ENCODE measurements around the gene KIAA1671. TPM values are rescaled to one million over a fixed set of nuclear protein-coding genes. Genes with fewer than 3 reads are reported as not detected.

Gene KIAA1671
- polyA plus RNA-seq, 1 of the 3 experiments (the other 2 are of a cell fraction): 7.4 TPM

- 0 out of 2 replicates have a peak, but pooled peaks cover 7% of the 10 kb centered on the region for H4K20me1 ChIP-seq (ENCODE audit: insufficient read depth)
- no peaks in the 10 kb centered on the region for H3K9me3 ChIP-seq
- TF ChIP-seq GATA2 (CRISPR knock-in tag; IDR thresholded peaks at IDR 0.05) (no peak), RXRA (IDR thresholded peaks at IDR 0.05; ENCODE audit: borderline replicate concordance, low read depth) (no peak), TEAD4 (IDR thresholded peaks at IDR 0.05; ENCODE audit: borderline replicate concordance, insufficient read depth) (no peak), GABPA (IDR thresholded peaks at IDR 0.05; ENCODE audit: low read depth) (no peak), ELF1 (IDR thresholded peaks at IDR 0.05) (no peak), POLR2AphosphoS5 (IDR thresholded peaks at IDR 0.05; ENCODE audit: low read depth, low read length) (no peak), FOXJ3 (CRISPR knock-in tag; IDR thresholded peaks at IDR 0.05) (no peak), IRF3 (IDR thresholded peaks at IDR 0.05; ENCODE audit: low read depth, low read length) (no peak), CHD2 (IDR thresholded peaks at IDR 0.05; ENCODE audit: low read length, partially characterized antibody) (no peak), MEF2A (IDR thresholded peaks at IDR 0.05; ENCODE audit: borderline replicate concordance, low read depth) (no peak), NFIC (IDR thresholded peaks at IDR 0.05; ENCODE audit: borderline replicate concordance) (no peak), USF2 (IDR thresholded peaks at IDR 0.05; ENCODE audit: borderline replicate concordance, low read depth, low read length) (no peak), EZH2phosphoT487 (IDR thresholded peaks at IDR 0.05; ENCODE audit: borderline replicate concordance, low read depth) (no peak), EP300 (IDR thresholded peaks at IDR 0.05; ENCODE audit: borderline replicate concordance in 1 of 2, low read depth in 1 of 2, low read length in 1 of 2) (no peak), MAX (IDR thresholded peaks at IDR 0.05; ENCODE audit: low read depth) (no peak)
- WGBS (ENCODE audit: low lambda C conversion rate): 84% methylated on average over 9 of the region's 9 CpGs
- H3K9ac ChIP-seq: no peak overlapping the region
- ChIA-PET POLR2A (no interaction called here), CTCF (interaction anchor here (2.3 kb wide), 1 partner anchor 118 kb away, joined by 8 read pairs; no protein-coding TSS in a partner anchor)
- H3K36me3 ChIP-seq (replicated peaks in 1 of 2; ENCODE audit: control insufficient read depth in 1 of 2, insufficient read depth in 2 of 2, low read length in 1 of 2): no peaks in the 10 kb centered on the region
- no peak overlapping the region for H3K27ac ChIP-seq (ENCODE audit: low read depth in 2 of 2, low read length in 1 of 2)
- H3F3A ChIP-seq (replicated peaks; ENCODE audit: insufficient read depth): no peaks in the 10 kb centered on the region
- H3K27me3 ChIP-seq (ENCODE audit: insufficient read depth): no peaks in the 10 kb centered on the region
- no peak overlapping the region for H3K4me3 ChIP-seq (ENCODE audit: low read depth in 2 of 2, low read length in 1 of 2)
- no peaks in the 10 kb centered on the region for H3K9me2 ChIP-seq
- no peak overlapping the region for H2AFZ ChIP-seq (ENCODE audit: low read depth)
- no peak overlapping the region for H3K4me2 ChIP-seq
- H3K79me2 ChIP-seq (ENCODE audit: insufficient read depth): no peaks in the 10 kb centered on the region
- DNase-seq: peak; percentile 54
- H3K4me1 ChIP-seq (ENCODE audit: control insufficient read depth in 1 of 2, insufficient read depth in 2 of 2, low read depth in 1 of 2, low read length in 1 of 2): peaks cover 0 to 14% of the 10 kb centered on the region in 2 experiments; a peak in 1 of 4 replicates
These were observed 132.0 kb downstream of the KIAA1671 start for GRCh38 chr22:25084405-25085107.

GRCh38 chr22:25085156-25085555 lies 132.6 kb downstream of the KIAA1671 start:
- ChIA-PET POLR2A (no interaction called here), CTCF (no interaction called here)
- Histone ChIP-seq H3K4me1 (ENCODE audit: control insufficient read depth in 1 of 2, insufficient read depth in 2 of 2, low read depth in 1 of 2, low read length in 1 of 2) (peaks cover 0 to 20% of the 10 kb centered on the region in 2 experiments; a peak in 1 of 4 replicates), H3K27ac (ENCODE audit: low read depth in 2 of 2, low read length in 1 of 2) (no peak overlapping the region), H3K36me3 (replicated peaks in 1 of 2; ENCODE audit: control insufficient read depth in 1 of 2, insufficient read depth in 2 of 2, low read length in 1 of 2) (no peaks in the 10 kb centered on the region), H3K9me3 (no peaks in the 10 kb centered on the region), H4K20me1 (ENCODE audit: insufficient read depth) (0 out of 2 replicates have a peak, but pooled peaks cover 7% of the 10 kb centered on the region), H2AFZ (ENCODE audit: low read depth) (no peak overlapping the region), H3K4me3 (ENCODE audit: low read depth in 2 of 2, low read length in 1 of 2) (no peak overlapping the region), H3K9ac (no peak overlapping the region), H3K79me2 (ENCODE audit: insufficient read depth) (no peaks in the 10 kb centered on the region), H3K4me2 (no peak overlapping the region), H3F3A (replicated peaks; ENCODE audit: insufficient read depth) (no peaks in the 10 kb centered on the region), H3K27me3 (ENCODE audit: insufficient read depth) (no peaks in the 10 kb centered on the region), H3K9me2 (no peaks in the 10 kb centered on the region)
- WGBS (ENCODE audit: low lambda C conversion rate): 96% methylated on average over 5 of the region's 6 CpGs
- DNase-seq: no peak
- TF ChIP-seq RCOR1 (IDR thresholded peaks at IDR 0.05; ENCODE audit: low read length): no peak
- TF ChIP-seq NRF1 (IDR thresholded peaks at IDR 0.05; ENCODE audit: low read depth, low read length): no peak
- no peak for TF ChIP-seq TAF1 (IDR thresholded peaks at IDR 0.05; ENCODE audit: borderline replicate concordance, low read depth, low read length)
- no peak for TF ChIP-seq IRF3 (IDR thresholded peaks at IDR 0.05; ENCODE audit: low read depth, low read length)
- no peak for TF ChIP-seq CHD2 (IDR thresholded peaks at IDR 0.05; ENCODE audit: low read length, partially characterized antibody)
- TF ChIP-seq EZH2phosphoT487 (IDR thresholded peaks at IDR 0.05; ENCODE audit: borderline replicate concordance, low read depth): no peak
- TF ChIP-seq CTCF (IDR thresholded peaks at IDR 0.05): no peak
- TF ChIP-seq RFX5 (IDR thresholded peaks at IDR 0.05; ENCODE audit: low read length): no peak
- TF ChIP-seq PBX3 (IDR thresholded peaks at IDR 0.05): no peak
